K562 (cell line): ENCODE data around the gene CNOT2. TPM values are rescaled to one million over a fixed set of nuclear protein-coding genes. Genes with fewer than 3 reads are reported as not detected.

Experiments
- ATAC-seq: fragments of 200-7000 bp; cut with Tn5 transposase; 3 replicates; pipeline ENCODE4 v1.9.1; 2020; ENCODE audit warnings: moderate library complexity
- BruUV-seq: library from RNA; stranded (reverse); fragments of 400-500 nt; replicated peaks from 2 replicates; lab custom pipeline; 2021; lab: Mats Ljungman, UMichigan
- CTCF ChIA-PET: fragments of 300-600 bp; formaldehyde crosslinking; extraction: SDS; loops from one replicate; lab custom pipeline; 2021; ENCODE audit warnings: low intra/inter-chr PET ratio; lab: Yijun Ruan, JAX
- POLR2A ChIA-PET: fragments of 300-600, 350-650 bp; sonication (Branson Sonifier 250); formaldehyde crosslinking; extraction: SDS; loops from one replicate; lab custom pipeline; 2021; ENCODE audit warnings: antibody characterized with exemption, inconsistent platforms; lab: Yijun Ruan, JAX
- DNase-seq, 4 experiments: peaks; one replicate each; pipeline versions ENCODE4 v3.0.0 to v3.0.0-alpha.2; 2011 to 2018; ENCODE audit warnings: low spot score in 3 of 4, mixed read lengths in 3 of 4; ENCODE audit errors: extremely low read depth in 1 of 4
- FAIRE-seq: peaks from 2 replicates; lab custom pipeline; 2011; peaks lifted over from hg19 to GRCh38; lab: Jason Lieb, UNC
- H2AFZ ChIP-seq: 2 replicates; pipeline ENCODE4 v1.6.0; 2011; ENCODE audit warnings: low read depth, low read length, control low read depth, inconsistent platforms
- H3K27ac ChIP-seq: fragments of 200-600 bp; 3 replicates; pipeline ENCODE4 v1.8.0; 2011; ENCODE audit warnings: low read depth, mild to moderate bottlenecking, control low read depth, inconsistent platforms, low read length, moderate library complexity, mixed read lengths; ENCODE audit errors: extremely low read depth
- H3K27me3 ChIP-seq, 2 experiments: fragments of 300-600 bp in 1 of 2; 2 replicates in 1 of 2; 3 replicates in 1 of 2; pipeline versions ENCODE4 v1.6.0 to v1.8.0; 2011; ENCODE audit warnings: inconsistent platforms in 2 of 2, low read length in 2 of 2, mild to moderate bottlenecking in 1 of 2, mixed read lengths in 1 of 2, moderate library complexity in 1 of 2; ENCODE audit not compliant: control insufficient read depth in 2 of 2, insufficient read depth in 2 of 2
- H3K36me3 ChIP-seq: fragments of 300-600 bp; 3 replicates; pipeline ENCODE4 v1.8.0; 2011; ENCODE audit warnings: mild to moderate bottlenecking, low read length, inconsistent platforms; ENCODE audit not compliant: control insufficient read depth, insufficient read depth
- H3K4me1 ChIP-seq, 2 experiments: fragments of 200-600 bp in 1 of 2; replicated peaks in 1 of 2; 2 replicates in 1 of 2; 3 replicates in 1 of 2; pipeline versions ENCODE4 v1.5.1 to v1.8.0; 2011; ENCODE audit warnings: inconsistent platforms in 2 of 2, low read length in 2 of 2, mild to moderate bottlenecking in 1 of 2, mixed read lengths in 1 of 2, moderate library complexity in 1 of 2; ENCODE audit not compliant: control insufficient read depth in 2 of 2, insufficient read depth in 2 of 2
- H3K4me2 ChIP-seq: 2 replicates; pipeline ENCODE4 v1.6.1; 2011; ENCODE audit warnings: low read length, control low read depth, inconsistent platforms, mixed read lengths; ENCODE audit not compliant: insufficient read depth
- H3K4me3 ChIP-seq: fragments of 200-600 bp; sonication (generic), shearing (Covaris generic); 2 replicates; pipeline ENCODE4 v1.5.1; 2016; ENCODE audit warnings: control low read depth, inconsistent platforms
- H3K79me2 ChIP-seq: fragments of 200-600 bp; 3 replicates; pipeline ENCODE4 v1.8.0; 2011; ENCODE audit warnings: low read length, inconsistent platforms; ENCODE audit not compliant: control insufficient read depth, insufficient read depth
- H3K9ac ChIP-seq, 2 experiments: 2 replicates each; pipeline versions ENCODE4 v1.6.0 to v1.6.1; 2011; ENCODE audit warnings: low read depth in 2 of 2, low read length in 2 of 2, control low read depth in 1 of 2, inconsistent platforms in 1 of 2, mild to moderate bottlenecking in 1 of 2, mixed read lengths in 1 of 2; ENCODE audit not compliant: insufficient read depth in 1 of 2
- H3K9me1 ChIP-seq: one replicate; pipeline ENCODE4 v1.6.0; 2011; ENCODE audit warnings: inconsistent platforms, mild to moderate bottlenecking, low read length, moderate library complexity; ENCODE audit not compliant: control insufficient read depth, insufficient read depth
- H3K9me3 ChIP-seq: replicated peaks from 2 replicates; pipeline ENCODE4 v1.5.1; 2011; ENCODE audit warnings: low read depth, low read length, inconsistent platforms; ENCODE audit not compliant: control insufficient read depth, insufficient read depth
- H4K20me1 ChIP-seq: replicated peaks from 2 replicates; pipeline ENCODE4 v1.6.1; 2011; ENCODE audit warnings: low read length, inconsistent platforms, mixed read lengths; ENCODE audit not compliant: control insufficient read depth, insufficient read depth
- CBFB ChIP-seq: sonication (generic); formaldehyde crosslinking; IDR thresholded peaks from 2 replicates; pipeline ENCODE4 v1.4.0; 2020; ENCODE audit warnings: mild to moderate bottlenecking, missing genetic modification reagents
- ZNF316 ChIP-seq: fragments of 450-650 bp; IDR thresholded peaks from 2 replicates; pipeline ENCODE4 v1.6.1; 2016
- ZSCAN29 ChIP-seq: fragments of 450-650 bp; IDR thresholded peaks from 2 replicates; pipeline ENCODE4 v1.6.1; 2017
- WGBS: fragments of 100-300 bp; shearing (Covaris generic); methylation state at CpG from one replicate; pipeline ENCODE4 v1.1.6; 2016; ENCODE audit warnings: low coverage, mixed read lengths; ENCODE audit not compliant: insufficient coverage; ENCODE audit errors: missing lambda C conversion rate; 5-methylcytosine and 5-hydroxymethylcytosine counted together
- in situ Hi-C: fragments of 300-500 bp; cut with MboI; formaldehyde crosslinking; loops from 4 replicates; pipeline ENCODE4 v1.15.0; 2018; ENCODE audit warnings: inconsistent platforms, mixed read lengths
- intact Hi-C: fragments of 100-400 bp; cut with micrococcal nuclease; formaldehyde crosslinking; loops from 2 replicates; pipeline ENCODE4 v1.14.2; 2022
- polyA plus RNA-seq, 8 experiments: library from polyadenylated mRNA; depleted of rRNA in 4 of 8; stranded (reverse) in 5 of 8; unstranded in 3 of 8; fragments of >200 nt; fragmentation: Nextera tagmentation in 2 of 8; fragmentation: Illumina TruSeq in 1 of 8; extraction: Ambion mirVana in 2 of 8; extraction: Trizol in 1 of 8; gene quantifications; 2 replicates each; pipeline versions ENCODE4 v1.2.1 to v1.2.3, GENCODE V29; 2011 to 2014; ENCODE audit warnings: inconsistent platforms in 1 of 8, missing spikeins in 1 of 8
- total RNA-seq, 7 experiments: library from RNA; depleted of rRNA in 6 of 7; stranded (reverse); fragments of >200 nt in 6 of 7; fragmentation: Illumina TruSeq in 2 of 7; extraction: Trizol in 2 of 7; gene quantifications; 2 replicates each; pipeline versions ENCODE4 v1.2.1 to v1.2.3, GENCODE V29; 2011 to 2021; ENCODE audit warnings: low replicate concordance in 1 of 7
- TF ChIP-seq, protein P1 (sequence below): sonication (generic); formaldehyde crosslinking; IDR thresholded peaks from 2 replicates; pipeline ENCODE4 v1.8.1; 2023; ENCODE audit warnings: mild to moderate bottlenecking, missing genetic modification reagents
- TF ChIP-seq, protein P2 (sequence below), 2 experiments: fragments of 150-350 bp in 1 of 2; IDR thresholded peaks; 2 replicates each; pipeline ENCODE4 v1.6.1; 2012 to 2016; ENCODE audit warnings: low read depth in 2 of 2, low read length in 2 of 2, mild to moderate bottlenecking in 1 of 2, moderate library complexity in 1 of 2

Gene CNOT2
- total and polyA plus RNA-seq, 9 of the 15 experiments (the other 6 are each of a cell fraction or from before 2014, with no cell fraction given), result 43.6 to 119 (median 84.4) TPM

DNA sequence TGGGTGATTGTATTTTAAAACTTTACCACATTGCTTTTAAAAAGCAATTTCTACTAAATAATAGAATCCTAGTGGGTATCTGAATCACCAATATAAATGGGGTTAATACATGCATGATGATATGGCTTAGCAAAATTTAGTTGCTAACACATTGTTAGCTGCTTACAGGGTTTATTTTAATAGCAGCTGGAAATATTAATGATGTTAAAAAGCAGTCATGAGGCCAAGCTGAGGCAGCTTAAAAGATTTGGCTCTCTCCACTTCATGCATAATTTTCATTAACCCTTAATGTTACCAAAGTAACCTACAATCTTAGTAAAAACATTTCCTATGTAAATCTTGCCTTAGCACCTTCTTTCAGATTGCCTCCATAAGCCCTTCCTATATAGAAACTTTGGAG is 49.2 kb upstream of the CNOT2 start (continued):
- TF ChIP-seq, protein P1, sequence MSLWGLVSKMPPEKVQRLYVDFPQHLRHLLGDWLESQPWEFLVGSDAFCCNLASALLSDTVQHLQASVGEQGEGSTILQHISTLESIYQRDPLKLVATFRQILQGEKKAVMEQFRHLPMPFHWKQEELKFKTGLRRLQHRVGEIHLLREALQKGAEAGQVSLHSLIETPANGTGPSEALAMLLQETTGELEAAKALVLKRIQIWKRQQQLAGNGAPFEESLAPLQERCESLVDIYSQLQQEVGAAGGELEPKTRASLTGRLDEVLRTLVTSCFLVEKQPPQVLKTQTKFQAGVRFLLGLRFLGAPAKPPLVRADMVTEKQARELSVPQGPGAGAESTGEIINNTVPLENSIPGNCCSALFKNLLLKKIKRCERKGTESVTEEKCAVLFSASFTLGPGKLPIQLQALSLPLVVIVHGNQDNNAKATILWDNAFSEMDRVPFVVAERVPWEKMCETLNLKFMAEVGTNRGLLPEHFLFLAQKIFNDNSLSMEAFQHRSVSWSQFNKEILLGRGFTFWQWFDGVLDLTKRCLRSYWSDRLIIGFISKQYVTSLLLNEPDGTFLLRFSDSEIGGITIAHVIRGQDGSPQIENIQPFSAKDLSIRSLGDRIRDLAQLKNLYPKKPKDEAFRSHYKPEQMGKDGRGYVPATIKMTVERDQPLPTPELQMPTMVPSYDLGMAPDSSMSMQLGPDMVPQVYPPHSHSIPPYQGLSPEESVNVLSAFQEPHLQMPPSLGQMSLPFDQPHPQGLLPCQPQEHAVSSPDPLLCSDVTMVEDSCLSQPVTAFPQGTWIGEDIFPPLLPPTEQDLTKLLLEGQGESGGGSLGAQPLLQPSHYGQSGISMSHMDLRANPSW (CRISPR knock-in tag), result no peak
- TF ChIP-seq ZSCAN29, result no peak
- TF ChIP-seq, all 486 proteins: peak for 0

DNA sequence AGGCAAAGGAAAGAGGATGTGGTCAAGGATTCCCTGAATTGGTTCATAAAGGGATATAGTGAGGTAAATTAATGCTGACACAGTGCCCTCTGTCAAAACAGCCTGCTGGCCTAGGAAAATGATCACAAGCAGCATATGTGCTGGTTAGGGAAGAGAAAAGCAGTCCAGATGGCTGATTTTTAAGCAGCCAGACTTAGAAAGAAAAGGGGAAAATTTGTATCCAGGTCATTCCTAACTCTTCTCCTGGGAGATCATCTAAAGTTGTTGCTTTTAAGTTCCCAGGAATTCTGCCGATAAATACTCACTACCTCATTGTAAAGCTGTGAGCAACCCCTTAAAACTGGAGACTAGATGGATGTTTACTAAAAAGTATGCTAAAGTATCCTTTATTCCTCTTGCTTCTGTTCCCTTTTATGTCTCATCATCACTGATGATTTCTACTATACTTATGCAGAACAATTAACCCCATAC is 46.4 kb upstream of the CNOT2 start:
- ChIA-PET CTCF (no interaction called here), POLR2A (no interaction called here)
- Histone ChIP-seq H3K27ac (no peak overlapping the region), H3K9me1 (no peaks in the 10 kb centered on the region), H3K9me3 (no peaks in the 10 kb centered on the region), H3K4me2 (no peak overlapping the region), H3K79me2 (no peaks in the 10 kb centered on the region), H3K27me3 (no peaks in the 10 kb centered on the region), H4K20me1 (no peaks in the 10 kb centered on the region), H3K36me3 (no peaks in the 10 kb centered on the region), H2AFZ (no peak overlapping the region), H3K4me3 (no peak overlapping the region), H3K9ac (no peak overlapping the region), H3K4me1 (no peaks in the 10 kb centered on the region)
- 45% methylated on average over 1 of the region's 1 CpG for WGBS
- ATAC-seq, result no peak
- in situ Hi-C loops, result no loop called here
- intact Hi-C loops, result no loop called here
- BruUV-seq, result no TSS peak
- DNase-seq, result no peak
- no peak for FAIRE-seq
- TF ChIP-seq, protein P2, sequence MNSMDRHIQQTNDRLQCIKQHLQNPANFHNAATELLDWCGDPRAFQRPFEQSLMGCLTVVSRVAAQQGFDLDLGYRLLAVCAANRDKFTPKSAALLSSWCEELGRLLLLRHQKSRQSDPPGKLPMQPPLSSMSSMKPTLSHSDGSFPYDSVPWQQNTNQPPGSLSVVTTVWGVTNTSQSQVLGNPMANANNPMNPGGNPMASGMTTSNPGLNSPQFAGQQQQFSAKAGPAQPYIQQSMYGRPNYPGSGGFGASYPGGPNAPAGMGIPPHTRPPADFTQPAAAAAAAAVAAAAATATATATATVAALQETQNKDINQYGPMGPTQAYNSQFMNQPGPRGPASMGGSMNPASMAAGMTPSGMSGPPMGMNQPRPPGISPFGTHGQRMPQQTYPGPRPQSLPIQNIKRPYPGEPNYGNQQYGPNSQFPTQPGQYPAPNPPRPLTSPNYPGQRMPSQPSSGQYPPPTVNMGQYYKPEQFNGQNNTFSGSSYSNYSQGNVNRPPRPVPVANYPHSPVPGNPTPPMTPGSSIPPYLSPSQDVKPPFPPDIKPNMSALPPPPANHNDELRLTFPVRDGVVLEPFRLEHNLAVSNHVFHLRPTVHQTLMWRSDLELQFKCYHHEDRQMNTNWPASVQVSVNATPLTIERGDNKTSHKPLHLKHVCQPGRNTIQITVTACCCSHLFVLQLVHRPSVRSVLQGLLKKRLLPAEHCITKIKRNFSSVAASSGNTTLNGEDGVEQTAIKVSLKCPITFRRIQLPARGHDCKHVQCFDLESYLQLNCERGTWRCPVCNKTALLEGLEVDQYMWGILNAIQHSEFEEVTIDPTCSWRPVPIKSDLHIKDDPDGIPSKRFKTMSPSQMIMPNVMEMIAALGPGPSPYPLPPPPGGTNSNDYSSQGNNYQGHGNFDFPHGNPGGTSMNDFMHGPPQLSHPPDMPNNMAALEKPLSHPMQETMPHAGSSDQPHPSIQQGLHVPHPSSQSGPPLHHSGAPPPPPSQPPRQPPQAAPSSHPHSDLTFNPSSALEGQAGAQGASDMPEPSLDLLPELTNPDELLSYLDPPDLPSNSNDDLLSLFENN (IDR thresholded peaks at IDR 0.05; ENCODE audit: low read depth in 2 of 2, low read length in 2 of 2), result no peak
- TF ChIP-seq ZNF316 (0 out of 2 replicates have a peak, but pooled peaks have one; percentile 23), CBFB (CRISPR knock-in tag) (no peak)
